Measurements from ENCODE around the gene LRRFIP2. TPM values are rescaled to one million over a fixed set of nuclear protein-coding genes. Genes with fewer than 3 reads are reported as not detected.

The LRRFIP2 gene
- total RNA-seq, 1 experiment from 2014 or later, result 47.1 TPM

DNA sequence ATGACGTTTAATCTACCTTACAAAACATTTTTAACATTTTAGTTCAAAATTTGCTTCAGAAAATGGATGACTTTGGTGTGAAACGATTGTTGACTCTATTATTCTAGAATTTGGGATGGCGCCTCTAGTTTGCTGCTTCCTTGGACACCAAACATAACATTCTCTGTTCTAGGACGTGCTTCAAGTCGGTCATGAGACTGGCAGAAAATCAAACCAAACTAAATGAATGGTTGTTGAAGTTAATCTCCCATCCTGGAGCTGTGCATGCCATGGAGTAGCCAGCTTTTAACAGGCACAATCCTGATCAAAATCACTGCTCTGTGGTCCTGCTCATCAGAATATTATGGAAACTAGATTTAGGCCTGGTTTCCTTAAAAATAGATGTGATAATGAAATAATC lies 9.6 kb upstream of the LRRFIP2 start:
- no peaks in the 10 kb centered on the region for H3K9me3 Mint-ChIP-seq (ENCODE audit: unreplicated experiment)
- TF ChIP-seq, protein P1, sequence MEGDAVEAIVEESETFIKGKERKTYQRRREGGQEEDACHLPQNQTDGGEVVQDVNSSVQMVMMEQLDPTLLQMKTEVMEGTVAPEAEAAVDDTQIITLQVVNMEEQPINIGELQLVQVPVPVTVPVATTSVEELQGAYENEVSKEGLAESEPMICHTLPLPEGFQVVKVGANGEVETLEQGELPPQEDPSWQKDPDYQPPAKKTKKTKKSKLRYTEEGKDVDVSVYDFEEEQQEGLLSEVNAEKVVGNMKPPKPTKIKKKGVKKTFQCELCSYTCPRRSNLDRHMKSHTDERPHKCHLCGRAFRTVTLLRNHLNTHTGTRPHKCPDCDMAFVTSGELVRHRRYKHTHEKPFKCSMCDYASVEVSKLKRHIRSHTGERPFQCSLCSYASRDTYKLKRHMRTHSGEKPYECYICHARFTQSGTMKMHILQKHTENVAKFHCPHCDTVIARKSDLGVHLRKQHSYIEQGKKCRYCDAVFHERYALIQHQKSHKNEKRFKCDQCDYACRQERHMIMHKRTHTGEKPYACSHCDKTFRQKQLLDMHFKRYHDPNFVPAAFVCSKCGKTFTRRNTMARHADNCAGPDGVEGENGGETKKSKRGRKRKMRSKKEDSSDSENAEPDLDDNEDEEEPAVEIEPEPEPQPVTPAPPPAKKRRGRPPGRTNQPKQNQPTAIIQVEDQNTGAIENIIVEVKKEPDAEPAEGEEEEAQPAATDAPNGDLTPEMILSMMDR (IDR thresholded peaks at IDR 0.05; ENCODE audit: insufficient read depth in 1 of 2, low read depth in 1 of 2, low read length in 1 of 2, severe bottlenecking in 1 of 2, unreplicated experiment in 1 of 2), result no peak
- H3K36me3 Mint-ChIP-seq (ENCODE audit: insufficient read depth, unreplicated experiment), result no peaks in the 10 kb centered on the region
- Histone ChIP-seq H3K4me3 (ENCODE audit: low read depth, low read length) (no peak overlapping the region), H3K9me3 (no peaks in the 10 kb centered on the region), H3K27me3 (replicated peaks; ENCODE audit: control insufficient read depth, insufficient read depth, low read length) (no peaks in the 10 kb centered on the region), H3K36me3 (ENCODE audit: control insufficient read depth, insufficient read depth, low read length) (no peaks in the 10 kb centered on the region), H3K4me1 (peaks cover 7% of the 10 kb centered on the region; the same call in 1 of the 2 replicates)
- CTCF ChIA-PET, result no interaction called here
- H3K27ac Mint-ChIP-seq (ENCODE audit: unreplicated experiment), result no peak overlapping the region
- POLR2A ChIA-PET, result no interaction called here
- intact Hi-C loops (cut with micrococcal nuclease; ENCODE audit: unreplicated experiment), result no loop called here
- no peaks in the 10 kb centered on the region for H3K27me3 Mint-ChIP-seq (ENCODE audit: insufficient read depth, unreplicated experiment)
- BruUV-seq (replicated peaks), result no TSS peak
- no peaks in the 10 kb centered on the region for H3K4me1 Mint-ChIP-seq (ENCODE audit: low read depth, unreplicated experiment)
- no peak for DNase-seq
- H3K4me3 Mint-ChIP-seq (ENCODE audit: unreplicated experiment), result no peak overlapping the region

DNA sequence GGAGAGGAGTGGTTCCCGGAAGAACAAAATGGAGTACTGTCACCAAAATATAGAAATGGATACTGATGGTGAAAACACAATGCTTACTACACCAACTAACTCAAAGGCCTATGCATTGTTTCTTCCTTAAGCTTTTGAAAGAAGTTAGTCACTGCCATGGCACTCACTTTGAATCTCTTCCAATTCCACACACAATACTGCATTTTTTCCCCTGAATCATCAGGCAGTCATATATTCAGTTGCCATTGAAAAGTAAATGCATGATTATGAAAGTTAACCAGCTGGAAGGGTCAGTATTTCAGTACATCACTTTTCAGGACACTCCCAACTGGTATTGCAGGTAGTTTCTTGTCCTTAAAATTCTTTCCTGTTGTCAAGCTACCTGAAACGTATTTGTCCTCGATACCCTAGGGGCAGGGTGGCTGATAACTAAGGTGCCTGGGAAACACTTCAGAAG lies 9.0 kb upstream of the LRRFIP2 start:
- Mint-ChIP-seq H3K36me3 (ENCODE audit: insufficient read depth, unreplicated experiment) (no peaks in the 10 kb centered on the region), H3K27ac (ENCODE audit: unreplicated experiment) (no peak overlapping the region), H3K4me1 (ENCODE audit: low read depth, unreplicated experiment) (no peaks in the 10 kb centered on the region), H3K9me3 (ENCODE audit: unreplicated experiment) (no peaks in the 10 kb centered on the region), H3K4me3 (ENCODE audit: unreplicated experiment) (no peak overlapping the region), H3K27me3 (ENCODE audit: insufficient read depth, unreplicated experiment) (no peaks in the 10 kb centered on the region)
- no TSS peak for BruUV-seq (replicated peaks)
- Histone ChIP-seq H3K36me3 (ENCODE audit: control insufficient read depth, insufficient read depth, low read length) (no peaks in the 10 kb centered on the region), H3K4me1 (peaks cover 7% of the 10 kb centered on the region; the same call in 1 of the 2 replicates), H3K9me3 (no peaks in the 10 kb centered on the region), H3K27me3 (replicated peaks; ENCODE audit: control insufficient read depth, insufficient read depth, low read length) (no peaks in the 10 kb centered on the region), H3K4me3 (ENCODE audit: low read depth, low read length) (no peak overlapping the region)
- TF ChIP-seq, protein P1 (IDR thresholded peaks at IDR 0.05; ENCODE audit: insufficient read depth in 1 of 2, low read depth in 1 of 2, low read length in 1 of 2, severe bottlenecking in 1 of 2, unreplicated experiment in 1 of 2), result no peak
- DNase-seq, result no peak
- CTCF ChIA-PET, result no interaction called here
- intact Hi-C loops (cut with micrococcal nuclease; ENCODE audit: unreplicated experiment), result no loop called here
- POLR2A ChIA-PET, result no interaction called here

DNA sequence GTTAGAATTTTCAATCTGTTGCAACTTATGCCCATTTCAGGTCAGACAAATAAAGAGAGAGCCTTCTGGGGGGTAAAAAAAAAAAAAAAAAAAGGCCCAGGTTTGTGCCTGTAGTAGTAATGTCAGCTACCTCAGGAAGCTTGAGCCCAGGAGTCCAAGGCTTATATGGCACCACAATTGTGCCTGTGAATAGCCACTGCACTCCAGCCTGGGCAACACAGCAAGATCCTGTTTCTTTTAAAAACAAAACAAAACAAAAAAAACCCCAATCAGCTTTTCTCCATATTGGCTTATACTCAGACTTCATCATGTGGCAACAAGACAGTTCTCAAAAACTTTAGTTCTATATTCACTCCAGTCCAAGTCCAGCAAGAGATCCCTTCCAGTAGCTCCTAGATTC lies 8.4 kb upstream of the LRRFIP2 start:
- no peaks in the 10 kb centered on the region for H3K36me3 ChIP-seq (ENCODE audit: control insufficient read depth, insufficient read depth, low read length)
- Mint-ChIP-seq H3K27ac (ENCODE audit: unreplicated experiment) (no peak overlapping the region), H3K27me3 (ENCODE audit: insufficient read depth, unreplicated experiment) (no peaks in the 10 kb centered on the region), H3K36me3 (ENCODE audit: insufficient read depth, unreplicated experiment) (no peaks in the 10 kb centered on the region), H3K4me1 (ENCODE audit: low read depth, unreplicated experiment) (no peaks in the 10 kb centered on the region), H3K9me3 (ENCODE audit: unreplicated experiment) (no peaks in the 10 kb centered on the region), H3K4me3 (ENCODE audit: unreplicated experiment) (no peak overlapping the region)
- H3K9me3 ChIP-seq, result no peaks in the 10 kb centered on the region
- intact Hi-C loops (cut with micrococcal nuclease; ENCODE audit: unreplicated experiment), result no loop called here
- no peak overlapping the region for H3K4me3 ChIP-seq (ENCODE audit: low read depth, low read length)
- H3K4me1 ChIP-seq, result peaks cover 7% of the 10 kb centered on the region
- H3K27me3 ChIP-seq (replicated peaks; ENCODE audit: control insufficient read depth, insufficient read depth, low read length), result no peaks in the 10 kb centered on the region
- ChIA-PET POLR2A (no interaction called here), CTCF (no interaction called here)
- TF ChIP-seq, protein P1 (IDR thresholded peaks at IDR 0.05; ENCODE audit: insufficient read depth in 1 of 2, low read depth in 1 of 2, low read length in 1 of 2, severe bottlenecking in 1 of 2, unreplicated experiment in 1 of 2), result no peak
- no peak for DNase-seq
- no TSS peak for BruUV-seq (replicated peaks)

All from Caco-2 (cell line).